WTC11 (cell line): Measurements from ENCODE around the gene B4GALNT3. TPM values are rescaled to one million over a fixed set of nuclear protein-coding genes. Genes with fewer than 3 reads are reported as not detected.

Experiments used
- ATAC-seq: fragments of 200-7000 bp; cut with Tn5 transposase; 2 replicates; pipeline ENCODE4 v1.10.0; 2021; ENCODE audit warnings: mild to moderate bottlenecking, moderate library complexity
- CTCF ChIA-PET: fragments of 300-600 bp; sonication (Branson Sonifier 250); formaldehyde crosslinking; loops from one replicate; lab custom pipeline; 2021; ENCODE audit warnings: antibody characterized with exemption; lab: Charles Lee
- POLR2A ChIA-PET: fragments of 350-600 bp; sonication (Branson Sonifier 250); formaldehyde crosslinking; loops from one replicate; lab custom pipeline; 2021; ENCODE audit warnings: antibody characterized with exemption; lab: Charles Lee
- DNase-seq: peaks from one replicate; pipeline ENCODE4 v3.0.0; 2021; ENCODE audit warnings: low spot score
- H3K27ac Mint-ChIP-seq: 2 replicates; pipeline ENCODE4 v1.8.0; 2021; ENCODE audit warnings: mixed read lengths
- H3K27me3 Mint-ChIP-seq: 2 replicates; pipeline ENCODE4 v1.8.0; 2021; ENCODE audit warnings: low read depth, mild to moderate bottlenecking, moderate library complexity, mixed read lengths
- H3K36me3 Mint-ChIP-seq: 2 replicates; pipeline ENCODE4 v1.8.0; 2021; ENCODE audit warnings: mixed read lengths
- H3K4me1 Mint-ChIP-seq: 2 replicates; pipeline ENCODE4 v1.8.0; 2022; ENCODE audit warnings: mixed read lengths
- H3K4me3 Mint-ChIP-seq: 2 replicates; pipeline ENCODE4 v1.8.0; 2021; ENCODE audit warnings: mild to moderate bottlenecking, moderate library complexity, mixed read lengths
- H3K9me3 Mint-ChIP-seq: 2 replicates; pipeline ENCODE4 v1.8.0; 2021; ENCODE audit warnings: mixed read lengths
- ATF1 ChIP-seq: sonication (generic); formaldehyde crosslinking; IDR thresholded peaks from 2 replicates; pipeline ENCODE4 v1.8.1; 2023; ENCODE audit warnings: mild to moderate bottlenecking, moderate library complexity, missing genetic modification reagents
- ATF2 ChIP-seq: sonication (generic); formaldehyde crosslinking; IDR thresholded peaks from 2 replicates; pipeline ENCODE4 v1.8.1; 2022; ENCODE audit warnings: low read depth, missing genetic modification reagents, borderline replicate concordance
- ATF6 ChIP-seq: sonication (generic); formaldehyde crosslinking; IDR thresholded peaks from 2 replicates; pipeline ENCODE4 v1.8.1; 2023; ENCODE audit warnings: mild to moderate bottlenecking, missing genetic modification reagents
- E2F4 ChIP-seq: sonication (generic); formaldehyde crosslinking; IDR thresholded peaks from 2 replicates; pipeline ENCODE4 v1.8.1; 2022; ENCODE audit warnings: low read depth, mild to moderate bottlenecking, moderate library complexity, missing genetic modification reagents, borderline replicate concordance
- E2F5 ChIP-seq: sonication (generic); formaldehyde crosslinking; IDR thresholded peaks from 2 replicates; pipeline ENCODE4 v1.8.1; 2022; ENCODE audit warnings: mild to moderate bottlenecking, moderate library complexity, missing genetic modification reagents
- FOXP4 ChIP-seq: sonication (generic); formaldehyde crosslinking; IDR thresholded peaks from 2 replicates; pipeline ENCODE4 v1.8.0; 2022; ENCODE audit warnings: mild to moderate bottlenecking, missing genetic modification reagents
- GABPB1 ChIP-seq: sonication (generic); formaldehyde crosslinking; IDR thresholded peaks from 2 replicates; pipeline ENCODE4 v1.8.1; 2023; ENCODE audit warnings: mild to moderate bottlenecking, missing genetic modification reagents
- GRHL2 ChIP-seq: fragments of 250-450 bp; sonication (Bioruptor Pico); IDR thresholded peaks from 2 replicates; pipeline ENCODE4 v1.8.0; 2022; ENCODE audit warnings: mild to moderate bottlenecking, moderate library complexity; ENCODE audit not compliant: insufficient replicate concordance, severe bottlenecking
- GTF2I ChIP-seq: fragments of 250-450 bp; sonication (Bioruptor Pico); conservative IDR thresholded peaks from 2 replicates; pipeline ENCODE4 v1.4.0; 2021; ENCODE audit warnings: mild to moderate bottlenecking
- HMGXB4 ChIP-seq: sonication (generic); formaldehyde crosslinking; IDR thresholded peaks from 2 replicates; pipeline ENCODE4 v1.8.1; 2023; ENCODE audit warnings: mild to moderate bottlenecking, moderate library complexity, missing genetic modification reagents
- KAT7 ChIP-seq: sonication (generic); formaldehyde crosslinking; IDR thresholded peaks from 2 replicates; pipeline ENCODE4 v1.8.1; 2023; ENCODE audit warnings: missing genetic modification reagents, mild to moderate bottlenecking, borderline replicate concordance
- MLX ChIP-seq: sonication (generic); formaldehyde crosslinking; IDR thresholded peaks from 2 replicates; pipeline ENCODE4 v1.8.1; 2023; ENCODE audit warnings: mild to moderate bottlenecking, missing genetic modification reagents, moderate library complexity
- NFATC4 ChIP-seq: fragments of 250-450 bp; sonication (Bioruptor Pico); IDR thresholded peaks from 2 replicates; pipeline ENCODE4 v1.9.0; 2021; ENCODE audit warnings: mild to moderate bottlenecking
- NFE2L1 ChIP-seq: sonication (generic); formaldehyde crosslinking; IDR thresholded peaks from 2 replicates; pipeline ENCODE4 v1.8.1; 2023; ENCODE audit warnings: missing genetic modification reagents
- NR1H2 ChIP-seq: sonication (generic); formaldehyde crosslinking; IDR thresholded peaks from 2 replicates; pipeline ENCODE4 v1.9.0; 2021; ENCODE audit warnings: mild to moderate bottlenecking, moderate library complexity, missing genetic modification reagents
- SP1 ChIP-seq: sonication (generic); formaldehyde crosslinking; conservative IDR thresholded peaks from 2 replicates; pipeline ENCODE4 v1.8.1; 2022; ENCODE audit warnings: missing genetic modification reagents
- TEAD1 ChIP-seq: sonication (generic); formaldehyde crosslinking; IDR thresholded peaks from 2 replicates; pipeline ENCODE4 v1.8.0; 2022; ENCODE audit warnings: mild to moderate bottlenecking, missing genetic modification reagents
- TP53 ChIP-seq: sonication (generic); formaldehyde crosslinking; IDR thresholded peaks from 2 replicates; pipeline ENCODE4 v1.8.1; 2023; ENCODE audit warnings: mild to moderate bottlenecking, missing genetic modification reagents
- USF1 ChIP-seq: sonication (generic); formaldehyde crosslinking; IDR thresholded peaks from 2 replicates; pipeline ENCODE4 v1.8.0; 2022; ENCODE audit warnings: mild to moderate bottlenecking, missing genetic modification reagents
- ZNF416 ChIP-seq: fragments of 250-450 bp; sonication (Bioruptor Pico); IDR thresholded peaks from 2 replicates; pipeline ENCODE4 v1.9.0; 2021; ENCODE audit warnings: mild to moderate bottlenecking, inconsistent platforms
- total RNA-seq: library from RNA; stranded (reverse); gene quantifications from 3 replicates; pipeline ENCODE4 v1.2.3, GENCODE V29; 2021

Gene B4GALNT3
- total RNA-seq, 1 experiment from 2014 or later, result 19.0 TPM

GRCh38 chr12:574475-575128 lies 114.9 kb downstream of the B4GALNT3 start (continued):
- no peak for TF ChIP-seq E2F4 (CRISPR knock-in tag)
- no peak for TF ChIP-seq ATF6
- TF ChIP-seq, all 79 proteins: peak for 0

DNA sequence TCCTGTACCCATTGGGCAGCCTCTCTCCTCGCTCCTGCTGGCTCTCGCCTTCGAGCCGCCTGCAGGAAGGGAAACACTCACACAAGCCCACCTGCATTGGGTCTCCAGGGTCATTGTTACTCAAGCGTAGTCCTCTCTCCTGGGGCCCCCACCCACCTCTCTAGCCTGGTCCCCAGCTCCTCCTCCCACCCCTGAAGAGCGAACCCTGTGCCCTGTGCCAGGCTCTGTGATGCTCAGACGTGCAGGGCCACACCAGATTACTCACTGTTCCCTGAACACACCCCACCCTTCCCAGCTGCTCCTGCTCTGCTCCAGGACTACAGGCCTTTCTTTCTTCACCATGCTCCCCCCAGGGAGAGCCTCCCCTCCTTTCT lies 115.4 kb downstream of the B4GALNT3 start:
- peaks cover 8% of the 10 kb centered on the region for H3K9me3 Mint-ChIP-seq
- H3K4me3 Mint-ChIP-seq, result no peak overlapping the region
- CTCF ChIA-PET, result interaction anchor here (1.3 to 3.7 kb wide), 13 partner anchors 10 to 374 kb away, joined by 4 to 63 read pairs (median 10); partner anchors contain the start of genes RAD52 and WNK1
- peaks cover 15% of the 10 kb centered on the region for H3K27me3 Mint-ChIP-seq
- no peak overlapping the region for H3K27ac Mint-ChIP-seq
- peaks cover 31% of the 10 kb centered on the region for H3K4me1 Mint-ChIP-seq
- no peak for DNase-seq
- no peak for TF ChIP-seq GRHL2
- TF ChIP-seq MLX (CRISPR knock-in tag), result no peak
- no peak for TF ChIP-seq ZNF416 (CRISPR knock-in tag)
- no peak for TF ChIP-seq NFATC4 (CRISPR knock-in tag)
- POLR2A ChIA-PET, result no interaction called here
- ATAC-seq, result no peak
- peaks cover 2% of the 10 kb centered on the region; the same call in 1 of the 2 replicates for H3K36me3 Mint-ChIP-seq

DNA sequence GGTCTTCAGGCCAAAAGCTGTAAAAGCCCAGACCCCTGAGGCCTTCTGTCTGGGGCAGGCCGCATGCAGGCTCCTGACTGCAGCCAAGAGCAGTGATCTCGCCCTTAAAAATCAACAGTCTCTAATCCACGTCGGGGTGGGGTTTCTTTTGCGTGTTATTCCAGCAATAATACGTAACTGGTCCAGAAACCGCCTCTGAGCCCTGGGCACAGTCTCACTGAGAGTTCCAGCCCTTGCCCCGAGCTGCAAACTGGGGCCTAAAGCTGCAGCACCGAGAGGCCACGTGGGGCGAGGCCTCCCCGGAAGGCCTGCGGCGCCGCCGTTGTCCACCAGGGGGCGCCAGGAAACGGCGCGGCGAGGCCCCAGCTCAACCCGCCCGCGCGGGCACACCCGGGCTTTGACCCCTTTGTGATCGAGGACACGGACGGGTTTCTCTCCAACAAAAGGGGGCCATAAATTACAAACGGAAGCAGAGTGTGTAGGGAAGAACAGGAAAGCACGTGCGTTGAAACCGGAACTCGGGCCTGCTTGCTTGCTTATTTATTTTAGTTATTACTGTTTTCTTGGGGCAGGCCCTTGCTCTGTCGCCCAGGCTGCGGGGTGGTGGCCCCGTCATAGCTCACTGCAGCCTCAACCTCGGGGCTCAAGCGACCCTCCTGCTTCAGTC lies 116.3 kb downstream of the B4GALNT3 start:
- ATAC-seq, result peak; percentile 88
- ChIA-PET POLR2A (interaction anchor here (1.1 to 1.4 kb wide), 2 partner anchors 175 to 373 kb away, joined by 3 to 12 read pairs; partner anchors contain the start of genes RAD52 and WNK1), CTCF (interaction anchor here (0.7 to 3.7 kb wide), 49 partner anchors 9 to 1085 kb away, joined by 3 to 63 read pairs (median 4); partner anchors contain the start of genes NINJ2, RAD52 and WNK1)
- peaks cover 12% of the 10 kb centered on the region for H3K27me3 Mint-ChIP-seq
- peaks cover 27% of the 10 kb centered on the region for H3K4me1 Mint-ChIP-seq
- peaks cover 2% of the 10 kb centered on the region; the same call in 1 of the 2 replicates for H3K36me3 Mint-ChIP-seq
- no peak overlapping the region for H3K27ac Mint-ChIP-seq
- DNase-seq, result peak; percentile 83
- no peak overlapping the region for H3K4me3 Mint-ChIP-seq
- H3K9me3 Mint-ChIP-seq, result peaks cover 8% of the 10 kb centered on the region
- TF ChIP-seq ATF1 (CRISPR knock-in tag) (0 out of 2 replicates have a peak, but pooled peaks have one; percentile 47), SP1 (CRISPR knock-in tag) (peak; percentile 44; the same call in 1 of the 2 replicates), KAT7 (CRISPR knock-in tag) (no peak), TEAD1 (CRISPR knock-in tag) (0 out of 2 replicates have a peak, but pooled peaks have one; percentile 22), GTF2I (CRISPR knock-in tag) (no peak), TP53 (CRISPR knock-in tag) (0 out of 2 replicates have a peak, but pooled peaks have one; percentile 38), E2F5 (peak; percentile 61; the same call in 1 of the 2 replicates), ATF2 (CRISPR knock-in tag) (0 out of 2 replicates have a peak, but pooled peaks have one; percentile 27), HMGXB4 (CRISPR knock-in tag) (peak; percentile 84), NR1H2 (CRISPR knock-in tag) (no peak), USF1 (CRISPR knock-in tag) (peak; percentile 91), FOXP4 (CRISPR knock-in tag) (peak; percentile 36; the same call in 1 of the 2 replicates), GABPB1 (CRISPR knock-in tag) (peak; percentile 45; the same call in 1 of the 2 replicates), NFE2L1 (CRISPR knock-in tag) (0 out of 2 replicates have a peak, but pooled peaks have one; percentile 52)
